NCI-H2196 treated with DMSO at 0.1 percent for 48 hours (cell line): ENCODE results near the gene KAT7.
"Not testable (repeated sequence)": the region's sequence is repeated elsewhere in the genome, so short reads cannot be mapped to it uniquely, and the experiment has no call there.

Source experiments
- DNase-seq: peaks from one replicate; lab custom pipeline; 2025; ENCODE audit not compliant: unreplicated experiment; lab: John Stamatoyannopoulos, UW

The KAT7 gene

GRCh38 chr17:49798182-49798581 lies 9.7 kb downstream of the KAT7 start:
- no peak for DNase-seq

DNA sequence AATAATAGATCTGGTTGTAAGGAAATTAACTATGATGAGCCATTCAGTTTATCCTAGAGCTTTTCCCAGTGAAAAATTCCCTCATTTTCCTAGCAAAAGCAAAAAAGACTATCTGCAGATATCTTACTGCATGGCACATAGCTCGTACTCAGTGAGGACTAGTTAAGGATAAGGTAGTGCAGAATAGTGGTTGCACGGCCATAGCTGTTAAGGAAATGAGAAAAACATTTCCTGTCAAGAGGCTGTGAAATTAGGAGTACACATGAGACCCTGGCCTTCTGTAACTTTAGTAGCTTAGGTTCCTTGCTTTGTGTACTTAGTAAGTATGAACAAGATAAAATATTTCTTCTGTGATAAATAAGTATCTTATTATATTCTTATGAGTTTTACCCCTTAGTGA lies 10.3 kb downstream of the KAT7 start:
- no peak for DNase-seq

- no peak for DNase-seq
Observed at GRCh38 chr17:49809056-49809455, 20.6 kb downstream of the KAT7 start.

DNA sequence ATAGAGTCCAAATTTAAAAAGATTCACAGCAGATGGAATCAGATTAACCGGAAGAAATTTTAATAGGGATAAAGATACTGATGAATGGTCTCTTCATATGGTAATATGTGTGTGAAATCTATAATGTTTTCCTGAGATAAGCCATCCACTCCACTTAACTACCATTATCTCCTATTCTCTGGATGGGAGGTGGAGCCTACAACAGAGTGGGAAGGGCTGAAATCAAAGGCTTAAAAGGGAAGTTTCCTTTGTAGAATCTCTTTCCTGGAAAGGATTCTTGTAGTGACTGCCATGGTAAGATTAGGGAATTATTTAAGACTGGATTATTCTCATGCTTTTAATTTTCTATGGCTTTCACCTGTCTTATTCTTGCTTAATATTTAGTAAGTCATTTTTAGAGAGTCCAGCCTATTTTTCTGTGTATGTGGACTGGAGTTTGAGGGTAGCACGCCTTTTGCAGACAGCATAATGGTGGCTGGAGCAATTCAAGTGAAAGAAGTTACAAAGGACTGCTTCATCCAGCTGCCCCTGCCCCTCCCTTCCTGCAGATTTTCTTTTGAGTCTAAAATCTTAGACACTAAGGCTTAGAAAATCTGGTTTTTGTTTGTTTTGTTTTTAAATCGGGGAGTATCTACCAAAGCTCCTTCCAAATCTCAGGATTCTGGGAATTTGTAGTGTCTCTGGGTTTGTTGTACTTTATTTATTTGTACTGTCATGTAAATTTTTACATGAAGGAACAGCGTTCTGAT lies 26.5 kb downstream of the KAT7 start:
- no peak for DNase-seq

DNA sequence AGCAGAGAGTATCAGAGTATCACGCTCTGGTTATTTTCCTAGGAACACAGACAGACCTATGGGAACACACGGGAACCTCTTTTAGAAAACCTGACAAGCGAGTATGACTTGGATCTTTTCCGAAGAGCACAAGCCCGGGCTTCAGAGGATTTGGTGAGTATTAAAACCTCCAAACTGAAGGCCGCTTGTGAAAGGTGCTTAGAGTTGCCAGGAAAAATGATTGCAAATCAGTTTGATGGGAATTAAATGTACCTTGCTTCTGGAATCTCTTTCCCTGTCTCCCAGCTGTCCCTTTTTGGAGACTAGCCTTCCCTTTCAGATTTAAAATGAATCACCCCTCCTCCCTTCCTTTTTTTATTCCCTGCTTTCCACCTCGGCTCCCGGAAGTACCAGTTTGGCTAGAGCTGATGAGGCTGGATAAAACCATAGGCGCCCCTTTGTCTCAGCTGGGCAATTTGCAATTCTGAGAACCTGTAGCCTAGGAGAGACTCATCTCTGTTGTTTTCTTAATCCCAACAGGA lies 27.3 kb downstream of the KAT7 start:
- DNase-seq = no peak

- no peak for DNase-seq
Observed at GRCh38 chr17:49817993-49818392, 29.5 kb downstream of the KAT7 start.

GRCh38 chr17:49819138-49819537 lies 30.7 kb downstream of the KAT7 start:
- no peak for DNase-seq

- no peak for DNase-seq
Observed at GRCh38 chr17:49819651-49820050, 31.2 kb downstream of the KAT7 start.

DNA sequence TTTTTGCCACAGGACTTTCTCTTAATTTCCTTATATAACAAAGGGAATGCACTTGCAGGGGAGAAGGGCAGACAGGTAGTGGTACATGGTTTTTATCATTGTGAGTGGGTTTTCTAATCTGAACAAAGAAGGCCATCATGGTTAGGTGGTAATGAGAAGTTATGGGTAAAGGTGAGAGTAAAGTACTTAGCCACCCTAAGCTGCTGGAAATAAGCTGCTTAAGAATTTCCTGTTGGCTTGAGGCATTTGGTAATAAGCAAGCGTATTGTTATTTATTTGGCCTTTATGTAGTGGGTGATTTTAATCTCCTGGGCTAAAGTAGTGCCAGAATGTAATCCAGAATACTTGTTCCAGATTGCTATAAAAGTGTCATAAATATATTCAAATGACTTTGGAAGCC lies 32.3 kb downstream of the KAT7 start:
- DNase-seq = no peak

DNA sequence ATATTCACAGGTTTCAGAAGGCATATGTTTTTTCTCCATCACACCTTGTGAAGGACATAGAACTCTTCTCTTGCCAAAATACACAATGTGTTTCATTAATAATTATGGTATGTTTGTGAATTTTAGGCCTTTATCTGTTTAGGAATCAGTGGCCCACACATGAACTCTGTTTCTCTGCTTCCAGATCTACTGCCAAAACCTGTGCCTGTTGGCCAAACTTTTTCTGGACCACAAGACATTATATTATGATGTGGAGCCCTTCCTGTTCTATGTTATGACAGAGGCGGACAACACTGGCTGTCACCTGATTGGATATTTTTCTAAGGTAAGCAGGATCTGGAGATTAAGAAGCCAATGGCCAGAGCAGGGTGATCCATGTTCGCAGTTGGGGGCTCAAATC lies 33.0 kb downstream of the KAT7 start:
- DNase-seq = no peak

DNA sequence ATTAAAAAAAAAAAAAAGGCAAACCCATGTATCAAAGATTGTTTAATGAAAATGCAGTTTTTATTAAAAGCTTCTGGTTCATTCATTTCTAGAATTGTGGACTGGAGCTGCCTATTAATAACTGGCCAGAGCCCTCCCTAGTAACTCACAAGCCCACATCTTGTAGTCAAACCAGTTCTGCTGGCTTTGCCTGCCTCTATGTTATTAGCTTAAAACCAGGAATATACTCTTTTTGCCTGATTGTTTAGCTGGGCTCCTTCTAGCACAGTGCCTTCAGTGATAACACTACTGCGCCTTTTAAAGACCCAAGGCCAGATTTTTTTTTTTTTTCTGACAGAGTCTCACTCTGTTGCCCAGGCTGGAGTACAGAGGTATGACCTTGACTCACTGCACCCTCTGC lies 33.4 kb downstream of the KAT7 start:
- DNase-seq = no peak

- no peak for DNase-seq
Observed at GRCh38 chr17:49822829-49823228, 34.3 kb downstream of the KAT7 start.

DNA sequence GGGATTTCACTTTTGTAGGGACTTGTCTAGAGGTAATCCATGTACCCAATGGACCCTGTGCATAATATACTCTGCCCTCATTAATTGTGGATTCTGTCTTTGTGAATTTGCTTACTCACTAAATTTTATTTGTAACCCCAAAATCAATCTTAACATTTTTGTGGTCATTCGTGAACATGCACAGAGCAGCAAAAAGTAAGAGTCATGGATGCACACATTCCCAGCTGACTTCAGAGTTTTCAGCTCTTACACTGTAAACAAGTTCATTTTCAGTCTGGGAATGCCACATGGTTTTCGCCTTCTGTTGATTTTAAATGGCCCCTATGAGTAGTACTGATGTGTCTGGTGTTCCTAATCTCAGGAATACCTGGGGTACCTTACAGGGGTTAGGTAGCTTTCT lies 35.1 kb downstream of the KAT7 start:
- DNase-seq = no peak

DNA sequence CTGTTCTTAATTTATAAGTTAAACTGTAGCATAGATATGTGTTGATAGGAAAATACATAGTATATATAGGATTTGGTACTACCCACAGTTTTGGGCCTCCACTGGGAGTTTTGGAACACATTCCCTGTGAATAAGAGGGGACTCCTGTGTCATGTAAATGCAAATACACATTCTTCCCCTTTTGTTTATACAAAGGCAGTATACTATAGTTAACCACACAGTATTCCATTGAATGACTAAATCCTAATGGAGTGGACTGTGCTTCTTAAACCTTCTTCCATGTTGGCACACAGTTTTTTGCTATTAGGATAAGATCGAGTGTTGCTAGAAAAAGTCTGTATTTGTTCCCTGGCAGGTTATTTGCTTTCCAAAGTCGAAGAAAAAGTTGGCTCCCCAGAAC lies 37.2 kb downstream of the KAT7 start:
- DNase-seq = no peak

DNA sequence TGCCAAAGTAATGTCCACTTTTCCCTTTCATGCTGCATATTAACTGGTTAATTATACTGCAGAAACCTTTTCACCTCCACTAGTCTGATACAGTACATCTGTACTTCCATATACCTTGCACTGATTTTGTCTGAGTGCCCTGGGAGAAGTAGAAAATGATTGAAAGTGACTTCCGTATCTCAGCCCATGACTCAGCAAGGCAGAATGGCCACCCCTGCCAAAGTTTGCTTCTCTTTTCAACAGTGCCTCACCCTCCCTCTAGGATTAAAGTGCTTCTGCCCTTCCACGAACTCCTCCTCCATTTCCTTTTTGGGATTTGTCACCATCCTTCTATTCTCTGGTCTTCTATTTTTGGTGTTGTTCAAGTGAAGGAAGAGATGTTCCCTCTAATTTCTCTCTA lies 39.8 kb downstream of the KAT7 start:
- DNase-seq = not testable (repeated sequence)

DNA sequence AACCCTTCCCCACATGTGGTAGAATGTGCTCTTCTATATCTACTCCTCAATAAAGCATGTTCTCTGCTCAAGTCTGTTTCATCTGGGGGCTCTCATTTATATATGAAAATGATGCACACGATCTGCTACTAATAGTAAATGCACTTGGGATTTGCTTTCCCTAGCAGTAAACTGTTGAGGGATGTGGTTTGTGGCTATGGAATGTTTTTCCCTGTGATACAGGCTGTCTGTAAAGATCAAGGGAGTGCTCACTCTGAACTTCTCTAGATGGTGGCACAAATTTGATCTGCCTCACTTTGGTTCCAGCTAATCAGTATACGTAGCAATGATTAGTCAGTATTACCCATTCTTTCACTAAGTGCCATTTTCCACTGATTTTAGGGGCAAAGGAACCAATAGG lies 40.5 kb downstream of the KAT7 start:
- DNase-seq = no peak

DNA sequence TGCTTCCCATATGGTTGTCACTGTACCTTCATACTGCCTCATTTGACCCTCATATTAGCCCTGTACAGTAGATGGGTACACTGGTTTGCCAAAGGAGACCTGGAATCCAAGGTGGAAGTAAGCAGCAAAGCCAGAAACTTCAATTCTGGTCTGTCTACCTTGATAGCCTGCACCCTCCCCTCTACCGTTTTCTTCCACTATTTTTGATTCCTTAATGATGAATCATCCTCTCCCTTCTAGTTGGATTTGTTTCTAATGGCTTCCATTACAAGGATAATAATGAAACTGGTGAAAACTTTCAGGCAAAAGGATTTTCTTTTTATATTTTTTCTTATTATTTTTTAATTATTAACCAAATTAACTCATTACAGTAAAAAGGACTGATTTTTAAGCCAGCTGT lies 42.1 kb downstream of the KAT7 start:
- no peak for DNase-seq

DNA sequence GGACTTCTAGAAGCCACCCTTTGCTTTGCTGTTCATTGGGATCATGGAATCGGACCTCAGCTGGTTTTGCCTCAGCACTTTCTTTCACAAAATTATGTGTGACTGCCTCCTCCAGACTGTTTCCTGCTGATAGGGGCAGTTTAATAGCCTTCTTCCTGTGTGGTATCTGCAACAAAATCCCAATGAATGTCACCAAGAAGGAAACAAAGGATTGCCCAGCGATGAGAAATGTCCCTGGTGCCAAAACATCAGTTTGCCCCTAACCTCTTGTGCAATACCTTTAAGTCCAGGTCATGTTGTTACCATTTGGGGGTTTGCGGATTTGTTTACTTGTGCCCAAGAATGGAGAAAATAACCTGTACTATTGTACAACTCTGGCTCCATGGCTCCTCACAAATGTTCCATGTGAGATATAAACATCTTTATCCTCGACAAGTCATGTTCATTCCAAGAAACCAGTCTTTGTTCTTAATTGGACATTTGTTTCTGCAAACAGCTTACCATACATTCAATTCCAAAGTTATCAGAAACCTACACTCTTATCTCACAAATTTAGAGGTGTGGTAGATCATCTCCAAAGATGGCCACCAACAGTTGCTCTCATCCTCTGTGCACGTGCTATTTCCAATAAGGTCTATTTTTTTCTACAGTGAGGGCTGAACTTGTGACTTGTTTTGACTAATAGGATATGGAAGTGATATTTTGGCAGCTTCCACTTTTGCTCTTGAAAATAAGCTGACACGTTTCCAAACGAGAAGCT lies 44.5 kb downstream of the KAT7 start:
- no peak for DNase-seq

DNA sequence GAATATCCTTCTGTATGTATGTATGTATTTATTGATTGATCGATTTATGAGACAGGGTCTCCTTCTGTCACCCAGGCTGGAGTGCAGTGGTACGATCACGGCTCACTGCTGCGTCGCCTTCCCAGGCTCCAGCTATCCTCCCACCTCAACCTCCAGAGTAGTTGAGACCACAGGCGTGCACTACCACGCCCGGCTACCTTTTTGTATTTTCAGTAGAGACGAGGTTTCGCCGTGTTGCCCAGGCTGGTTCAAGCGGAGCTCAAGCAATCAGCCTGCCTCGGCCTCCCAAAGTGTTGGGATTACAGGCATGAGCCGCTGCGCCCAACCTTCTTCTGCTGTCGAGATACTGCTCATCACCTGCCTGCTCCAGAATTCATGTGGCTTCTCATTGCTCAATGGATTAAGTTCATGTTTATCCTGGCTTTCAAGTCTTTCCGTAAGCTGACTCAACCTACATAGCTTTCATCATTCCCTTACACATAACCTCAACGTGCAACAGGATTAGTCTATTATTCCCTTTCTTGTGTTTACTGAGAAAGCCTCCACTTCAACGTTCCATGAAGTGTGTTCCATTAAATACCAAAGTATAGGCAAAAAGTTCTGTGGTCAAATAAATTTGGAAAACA lies 45.8 kb downstream of the KAT7 start:
- DNase-seq = no peak

GRCh38 chr17:49835472-49835871 lies 47.0 kb downstream of the KAT7 start:
- no peak for DNase-seq

- DNase-seq = no peak
Observed at GRCh38 chr17:49836111-49837030, 47.9 kb downstream of the KAT7 start.
